Activated CD8-positive, alpha-beta memory T cell treated with anti-CD3 and anti-CD28 coated beads, Interleukin-2, amount 50 U/mL, for 1 hour (primary cell): ENCODE measurements around the gene NINJ2.
"Not testable (repeated sequence)": the region's sequence is repeated elsewhere in the genome, so short reads cannot be mapped to it uniquely, and the experiment has no call there.

Experiments
- DNase-seq: peaks from one replicate; pipeline ENCODE4 v3.0.0-alpha.2; 2020; ENCODE audit errors: extremely low read depth

NINJ2 gene

GRCh38 chr12:663293-663871 is at the start of gene NINJ2:
Gene NINJ2, minus strand, starts transcription at chr12:663445. Its CDS starts 85 bp downstream, at chr12:663360.
- DNase-seq = no peak

GRCh38 chr12:712172-712863 is 49.1 kb upstream of the NINJ2 start:
- no peak for DNase-seq

GRCh38 chr12:709455-710020 is 46.3 kb upstream of the NINJ2 start:
- DNase-seq = no peak

GRCh38 chr12:708084-708483 is 44.8 kb upstream of the NINJ2 start:
- DNase-seq = not testable (repeated sequence)

GRCh38 chr12:704516-705242 is 41.4 kb upstream of the NINJ2 start:
- no peak for DNase-seq

- no peak for DNase-seq
Observed at GRCh38 chr12:701896-702539, 38.8 kb upstream of the NINJ2 start.

GRCh38 chr12:700016-700415 is 36.8 kb upstream of the NINJ2 start:
- no peak for DNase-seq

GRCh38 chr12:698222-698621 is 35.0 kb upstream of the NINJ2 start:
- not testable (repeated sequence) for DNase-seq

GRCh38 chr12:697481-697880 is 34.2 kb upstream of the NINJ2 start:
- no peak for DNase-seq

GRCh38 chr12:694734-695503 is 31.7 kb upstream of the NINJ2 start:
- no peak for DNase-seq

GRCh38 chr12:693934-694533 is 30.8 kb upstream of the NINJ2 start:
- no peak for DNase-seq

GRCh38 chr12:692274-692673 is 29.0 kb upstream of the NINJ2 start:
- no peak for DNase-seq

- DNase-seq = no peak
Observed at GRCh38 chr12:690466-690865, 27.2 kb upstream of the NINJ2 start.

- peak; percentile 62 for DNase-seq
Observed at GRCh38 chr12:685388-685787, 22.1 kb upstream of the NINJ2 start.

- no peak for DNase-seq
Observed at GRCh38 chr12:684416-684815, 21.2 kb upstream of the NINJ2 start.

GRCh38 chr12:681568-682256 is 18.5 kb upstream of the NINJ2 start:
- no peak for DNase-seq

GRCh38 chr12:678747-679712 is 15.8 kb upstream of the NINJ2 start:
- DNase-seq = no peak

- no peak for DNase-seq
Observed at GRCh38 chr12:675562-675961, 12.3 kb upstream of the NINJ2 start.

- DNase-seq = peak; percentile 59
Observed at GRCh38 chr12:674272-674781, 11.1 kb upstream of the NINJ2 start.
